Body of pancreas (tissue), 4 donors: ENCODE measurements around the gene RAC3. TPM values are rescaled to one million over a fixed set of nuclear protein-coding genes. Genes with fewer than 3 reads are reported as not detected.

Experiments
- ATAC-seq: fragments of 150-250 bp; one replicate; pipeline ENCODE4 v1.9.1; 2016
- DNase-seq, 4 donors: peaks; one replicate each; pipeline ENCODE4 v3.0.0-alpha.2; 2019
- H3K27ac ChIP-seq, 4 donors: fragments of 200-600 bp; sonication (generic); 1 replicate in 3 of 4; 2 replicates in 1 of 4; pipeline versions ENCODE4 v1.5.1 to v1.6.1; 2016 to 2019; ENCODE audit warnings: mild to moderate bottlenecking in 1 of 4, mixed read lengths in 1 of 4, moderate library complexity in 1 of 4
- H3K27me3 ChIP-seq, 2 donors: fragments of 200-600 bp; sonication (generic); one replicate each; pipeline ENCODE4 v1.6.0; 2016; ENCODE audit warnings: mild to moderate bottlenecking in 1 of 2
- H3K36me3 ChIP-seq, 2 donors: fragments of 200-600 bp; sonication (generic); replicated peaks in 1 of 2; 2 replicates each; pipeline ENCODE4 v1.5.1; 2016; ENCODE audit warnings: low read depth in 2 of 2; ENCODE audit not compliant: insufficient read depth in 1 of 2
- H3K4me1 ChIP-seq: fragments of 200-600 bp; sonication (generic); one replicate; pipeline ENCODE4 v1.6.0; 2016
- H3K4me3 ChIP-seq, 2 donors: fragments of 200-600 bp; sonication (generic); 1 replicate in 1 of 2; 2 replicates in 1 of 2; pipeline ENCODE4 v1.5.1; 2016 to 2019
- H3K9me3 ChIP-seq, 3 donors: fragments of 200-600 bp; sonication (generic); 1 replicate in 2 of 3; 2 replicates in 1 of 3; pipeline ENCODE4 v1.5.1; 2016
- CTCF ChIP-seq, 7 experiments: fragments of 450-650 bp in 4 of 7; fragments of 200-600 bp in 3 of 7; sonication (generic) in 3 of 7; IDR thresholded peaks; one replicate each; pipeline ENCODE4 v1.5.1; 2016 to 2019; ENCODE audit warnings: antibody characterized with exemption in 7 of 7
- POLR2A ChIP-seq, 3 donors: fragments of 450-650 bp; IDR thresholded peaks; one replicate each; pipeline ENCODE4 v1.6.1; 2016; ENCODE audit warnings: antibody characterized with exemption in 3 of 3, mild to moderate bottlenecking in 2 of 3
- WGBS, 2 donors: methylation state at CpG; one replicate each; pipeline ENCODE4 v1.1.5; 2017; 5-methylcytosine and 5-hydroxymethylcytosine counted together
- intact Hi-C: fragments of 100-400 bp; cut with DNase I; formaldehyde crosslinking; loops from one replicate; pipeline ENCODE4 v1.15.1; 2023
- total RNA-seq, 2 donors: library from RNA; depleted of rRNA; stranded (reverse); fragments of >200 nt; gene quantifications; one replicate each; pipeline ENCODE4 v1.1.0, GENCODE V29; 2016

Gene RAC3
- total RNA-seq, 2 donors from 2014 or later = 3.1 TPM; not detected in 1

GRCh38 chr17:82014971-82015310 is 16.5 kb upstream of the RAC3 start:
- WGBS, 2 donors = 77 to 82% methylated on average over 8 to 12 of the region's 13 CpGs
- Histone ChIP-seq H3K27me3 (no peaks in the 10 kb centered on the region), H3K9me3 (no peaks in the 10 kb centered on the region), H3K4me1 (peaks cover 21% of the 10 kb centered on the region), H3K27ac (no peak overlapping the region), H3K4me3 (no peak overlapping the region), H3K36me3 (no peaks in the 10 kb centered on the region)
- intact Hi-C loops = no loop called here
- no peak for TF ChIP-seq POLR2A (IDR thresholded peaks at IDR 0.05)
- TF ChIP-seq CTCF (IDR thresholded peaks at IDR 0.05) = no peak
- DNase-seq (no peak), ATAC-seq (no peak)

GRCh38 chr17:82015311-82015971 is 16.0 kb upstream of the RAC3 start:
- 84 to 88% methylated on average over 12 to 18 of the region's 24 CpGs for WGBS, 2 donors
- ATAC-seq (no peak), DNase-seq (no peak)
- no peaks in the 10 kb centered on the region for H3K9me3 ChIP-seq
- no peaks in the 10 kb centered on the region for H3K36me3 ChIP-seq
- H3K27ac ChIP-seq = no peak overlapping the region
- TF ChIP-seq CTCF (IDR thresholded peaks at IDR 0.05) = no peak
- no peak for TF ChIP-seq POLR2A (IDR thresholded peaks at IDR 0.05)
- intact Hi-C loops = no loop called here
- no peak overlapping the region for H3K4me3 ChIP-seq
- peaks cover 25% of the 10 kb centered on the region for H3K4me1 ChIP-seq
- H3K27me3 ChIP-seq = no peaks in the 10 kb centered on the region

- H3K4me1 ChIP-seq = peaks cover 33% of the 10 kb centered on the region
- no peaks in the 10 kb centered on the region for H3K9me3 ChIP-seq
- TF ChIP-seq POLR2A (IDR thresholded peaks at IDR 0.05) (no peak), CTCF (IDR thresholded peaks at IDR 0.05) (no peak)
- no peaks in the 10 kb centered on the region for H3K27me3 ChIP-seq
- no peak overlapping the region for H3K4me3 ChIP-seq
- no peak overlapping the region for H3K27ac ChIP-seq
- intact Hi-C loops = no loop called here
- 84 to 86% methylated on average over 12 to 25 of the region's 28 CpGs for WGBS, 2 donors
- ATAC-seq (no peak), DNase-seq (no peak)
- H3K36me3 ChIP-seq = no peaks in the 10 kb centered on the region
Observed at GRCh38 chr17:82016061-82016874, 15.2 kb upstream of the RAC3 start.

- H3K4me3 ChIP-seq = no peak overlapping the region
- WGBS, 2 donors = 85 to 87% methylated on average over 7 to 24 of the region's 24 CpGs
- H3K27me3 ChIP-seq = no peaks in the 10 kb centered on the region
- no peaks in the 10 kb centered on the region for H3K36me3 ChIP-seq
- DNase-seq = no peak
- no peaks in the 10 kb centered on the region for H3K9me3 ChIP-seq
- ATAC-seq = no peak
- H3K4me1 ChIP-seq = peaks cover 40% of the 10 kb centered on the region
- intact Hi-C loops = no loop called here
- no peak overlapping the region for H3K27ac ChIP-seq
- TF ChIP-seq CTCF (IDR thresholded peaks at IDR 0.05) (no peak), POLR2A (IDR thresholded peaks at IDR 0.05) (no peak)
Observed at GRCh38 chr17:82016875-82017459, 14.5 kb upstream of the RAC3 start.
